COR-L47 (cell line): Measurements from ENCODE around the gene TEC.

ENCODE experiments used
- DNase-seq: peaks from one replicate; lab custom pipeline; 2025; lab: John Stamatoyannopoulos, UW

TEC gene

GRCh38 chr4:48163746-48164145, 105.9 kb downstream of the TEC start:
- DNase-seq, result no peak

GRCh38 chr4:48162162-48162561, 107.5 kb downstream of the TEC start:
- no peak for DNase-seq

DNA sequence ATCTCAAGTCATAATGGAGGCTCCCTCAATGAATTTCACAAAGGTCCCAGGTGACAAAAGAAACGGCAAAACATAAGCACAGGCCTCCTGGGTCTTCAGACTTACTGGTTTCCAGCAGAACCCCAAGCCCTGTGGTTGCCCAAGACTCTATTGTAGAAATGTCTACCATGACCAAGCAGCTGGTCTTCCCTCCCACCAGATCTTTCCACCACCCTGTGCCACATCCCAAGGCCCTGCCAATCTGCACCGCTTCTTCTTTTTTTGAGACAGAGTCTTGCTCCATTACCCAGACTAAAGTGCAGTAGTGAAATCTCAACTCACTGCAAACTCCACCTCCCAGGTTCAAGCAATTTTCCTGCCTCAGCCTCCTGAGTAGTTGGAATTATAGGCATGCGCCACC, 112.4 kb downstream of the TEC start:
- DNase-seq, result no peak

- DNase-seq, result no peak
Measured at GRCh38 chr4:48156423-48156822, 113.2 kb downstream of the TEC start.

GRCh38 chr4:48153791-48154550, 115.7 kb downstream of the TEC start:
- no peak for DNase-seq

GRCh38 chr4:48152259-48152658, 117.4 kb downstream of the TEC start:
- no peak for DNase-seq

GRCh38 chr4:48149827-48150370, 119.7 kb downstream of the TEC start:
- DNase-seq, result no peak

GRCh38 chr4:48147621-48148020, 122.0 kb downstream of the TEC start:
- no peak for DNase-seq

DNA sequence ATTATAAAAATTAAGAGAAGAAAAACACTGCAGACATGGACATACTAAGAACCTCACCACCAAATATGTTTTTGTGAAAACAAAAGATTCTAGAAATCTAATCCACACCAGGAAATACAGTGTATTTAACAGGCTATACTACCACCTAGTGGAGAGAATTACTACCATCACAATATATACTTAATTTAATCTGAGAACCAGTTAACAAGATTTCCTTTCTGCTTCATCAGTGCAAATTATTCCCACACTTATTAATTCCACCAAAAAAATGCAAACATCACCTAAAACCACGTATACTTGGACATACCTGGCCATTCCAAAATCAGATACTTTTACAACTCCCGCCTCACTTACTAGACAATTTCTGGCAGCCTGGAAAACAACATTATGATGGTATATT, 128.6 kb downstream of the TEC start:
- DNase-seq, result peak; percentile 33

- no peak for DNase-seq
Measured at GRCh38 chr4:48139691-48140090, 129.9 kb downstream of the TEC start.

- no peak for DNase-seq
Measured at GRCh38 chr4:48138936-48139335, 130.7 kb downstream of the TEC start.

DNA sequence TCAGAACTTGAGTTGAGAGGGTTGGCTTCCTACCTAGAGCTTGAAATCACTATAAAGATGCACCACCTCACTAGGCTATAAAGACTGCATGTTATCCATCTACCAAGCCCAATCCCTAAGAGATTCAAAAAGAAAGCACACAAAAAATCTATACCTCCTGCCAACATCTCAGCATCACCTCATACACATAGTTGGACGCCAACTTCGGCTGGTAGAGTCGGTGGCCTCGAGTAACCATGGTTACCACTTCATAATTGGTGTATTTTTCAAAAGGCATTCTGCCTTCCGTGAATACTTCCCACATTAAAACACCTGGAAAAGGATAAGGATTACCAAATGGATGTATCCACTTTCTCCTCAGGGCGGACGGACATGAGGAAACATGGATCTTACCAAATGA, 131.1 kb downstream of the TEC start:
- no peak for DNase-seq

DNA sequence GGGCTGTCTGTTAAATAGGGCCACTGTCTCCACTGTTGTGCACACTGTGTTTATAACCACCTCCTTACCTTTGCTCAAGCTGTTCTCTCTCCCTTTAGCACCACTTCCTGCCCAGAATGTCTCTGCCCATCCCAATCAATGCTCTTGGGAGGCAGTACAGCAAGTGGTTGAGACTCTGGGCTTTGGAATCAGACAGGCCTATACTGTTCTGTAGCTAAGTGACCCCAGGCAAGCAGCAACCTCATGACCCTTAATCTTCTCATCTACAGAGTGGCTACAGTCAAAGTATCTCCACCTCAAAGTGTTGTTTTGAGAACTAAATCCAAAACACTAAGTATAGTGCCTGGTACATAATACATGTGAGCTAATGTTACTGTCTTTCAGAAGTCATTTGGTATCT, 131.8 kb downstream of the TEC start:
- DNase-seq, result no peak

- no peak for DNase-seq
Measured at GRCh38 chr4:48134081-48134480, 135.6 kb downstream of the TEC start, which contains the start of gene TXK. Gene TXK (minus strand): TSS chr4:48134250. CDS start chr4:48134170, 80 bp downstream.

GRCh38 chr4:48133669-48134068, 136.0 kb downstream of the TEC start:
- DNase-seq, result peak; percentile 16

DNA sequence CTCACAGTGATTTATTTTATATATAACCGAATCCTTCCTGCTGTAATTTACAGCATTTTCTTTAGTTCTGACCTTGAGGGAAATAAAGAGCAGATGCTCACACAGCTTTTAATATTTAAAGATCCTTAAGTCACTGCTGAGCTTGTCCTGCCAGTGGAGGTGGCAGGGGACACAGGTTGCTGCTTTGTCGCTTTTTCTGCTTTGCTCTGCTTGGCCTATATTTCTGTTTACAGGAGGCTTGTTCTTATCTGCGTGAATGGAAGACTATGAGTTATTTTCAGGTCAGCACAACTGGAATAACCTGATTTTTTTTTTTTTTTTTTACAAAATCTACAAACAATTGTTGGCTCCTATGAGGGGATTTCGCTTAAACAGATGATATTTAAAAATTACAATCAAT, 137.9 kb downstream of the TEC start:
- DNase-seq, result no peak

DNA sequence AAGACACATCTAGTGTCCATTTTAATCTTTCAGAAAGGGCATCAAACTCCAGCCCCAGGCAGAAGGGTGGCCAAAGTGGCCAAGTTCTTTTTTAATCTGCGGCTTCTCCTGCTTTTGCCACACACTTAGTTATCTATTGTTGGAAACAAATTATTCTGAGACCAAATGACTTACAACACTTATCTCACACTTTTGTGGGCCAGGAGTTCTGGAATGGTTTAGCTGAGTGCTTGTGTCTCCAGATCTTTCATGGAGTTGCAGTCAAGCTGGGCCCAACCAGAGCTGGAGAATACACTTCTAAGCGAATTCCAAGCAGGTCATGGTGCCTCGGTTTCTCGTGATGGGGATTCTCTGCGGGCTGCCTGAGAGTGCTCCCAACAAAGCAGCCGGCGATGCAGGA, 139.5 kb downstream of the TEC start:
- DNase-seq, result no peak

DNA sequence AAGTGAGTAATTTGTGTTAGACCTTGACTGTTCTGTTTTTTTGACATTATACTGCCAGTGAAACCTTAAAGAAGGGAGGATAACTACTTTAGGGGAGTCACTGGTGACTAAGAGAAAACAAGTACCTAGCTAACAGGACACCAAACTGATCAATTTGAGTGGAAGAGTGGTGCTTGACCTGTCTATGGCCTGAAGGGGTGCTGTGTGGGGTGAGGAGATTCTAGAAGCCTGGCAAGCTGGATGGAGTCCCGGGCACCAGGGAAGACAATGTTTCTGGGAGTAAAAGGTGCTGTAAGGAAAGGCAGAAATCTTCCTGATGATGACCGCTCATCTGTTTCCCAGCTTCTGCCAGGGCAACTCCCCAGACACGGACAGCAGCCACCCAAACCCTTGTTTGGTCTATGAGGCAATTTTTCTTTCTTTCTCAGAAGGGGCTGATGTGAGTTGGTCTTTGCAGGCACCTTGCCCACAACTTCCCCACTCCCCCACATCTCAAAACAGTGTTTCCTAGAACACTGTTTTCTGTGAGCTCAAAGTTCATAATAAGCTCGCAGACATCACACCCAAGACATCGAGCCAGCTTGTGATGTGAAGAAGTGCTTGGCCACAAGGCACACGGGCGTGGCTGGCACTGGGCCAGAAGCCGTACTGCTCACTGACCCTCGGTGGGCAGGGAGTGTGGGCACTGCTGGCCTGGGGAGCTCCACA, 140.2 kb downstream of the TEC start:
- no peak for DNase-seq

DNA sequence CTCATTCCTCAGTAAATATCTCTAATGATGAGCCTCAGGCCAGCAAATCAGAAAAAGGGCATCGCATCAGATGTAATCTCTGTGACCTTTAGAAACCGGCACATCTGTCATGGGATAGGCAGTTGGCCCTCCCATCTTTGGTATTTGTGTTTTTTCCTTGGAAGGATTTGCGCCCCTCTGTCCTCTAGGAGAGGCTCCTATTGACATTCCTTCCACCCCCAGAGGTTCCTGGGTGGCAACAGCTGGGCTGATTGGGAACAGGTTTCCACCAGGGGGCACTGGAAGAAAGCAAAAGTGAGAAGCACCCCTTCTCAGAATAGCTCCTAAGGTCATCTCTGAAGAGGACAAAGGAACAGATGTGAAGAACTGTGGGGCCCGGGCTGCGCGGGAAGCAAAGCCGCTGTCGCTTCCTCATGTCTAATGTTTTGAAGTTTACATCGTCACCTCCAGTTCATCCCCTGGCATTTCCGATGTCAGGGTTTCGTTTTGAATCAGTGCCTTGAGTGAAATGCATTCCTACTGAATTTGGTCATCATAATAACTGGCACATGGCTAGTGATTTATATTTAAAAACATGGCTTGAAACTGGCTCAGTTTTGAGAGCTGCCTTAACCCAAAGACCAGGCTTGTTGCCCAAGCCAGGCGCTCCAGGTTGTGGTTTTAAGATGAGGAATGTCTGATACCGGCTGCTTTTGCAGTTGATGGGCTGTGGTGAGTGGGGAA, 141.8 kb downstream of the TEC start:
- DNase-seq, result peak; percentile 62

DNA sequence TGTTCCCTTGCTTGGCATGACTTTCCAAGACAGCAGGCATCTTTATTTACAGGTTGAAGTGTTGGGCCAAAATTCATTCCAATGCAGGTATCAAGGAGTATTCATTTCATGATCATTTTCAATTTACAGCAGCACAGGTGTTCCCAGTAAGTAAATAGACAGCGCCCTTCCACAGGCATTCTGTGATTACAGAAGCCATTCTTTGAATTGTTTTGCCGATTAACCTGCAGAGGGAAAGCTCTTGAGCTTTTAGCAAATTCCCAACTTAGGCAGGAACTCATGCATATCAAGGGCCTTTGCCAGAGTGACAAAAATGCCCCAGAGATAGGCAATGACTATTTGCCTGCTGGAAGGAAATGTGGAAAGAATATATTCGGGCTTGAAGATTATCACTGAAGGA, 142.4 kb downstream of the TEC start:
- peak; percentile 16 for DNase-seq

DNA sequence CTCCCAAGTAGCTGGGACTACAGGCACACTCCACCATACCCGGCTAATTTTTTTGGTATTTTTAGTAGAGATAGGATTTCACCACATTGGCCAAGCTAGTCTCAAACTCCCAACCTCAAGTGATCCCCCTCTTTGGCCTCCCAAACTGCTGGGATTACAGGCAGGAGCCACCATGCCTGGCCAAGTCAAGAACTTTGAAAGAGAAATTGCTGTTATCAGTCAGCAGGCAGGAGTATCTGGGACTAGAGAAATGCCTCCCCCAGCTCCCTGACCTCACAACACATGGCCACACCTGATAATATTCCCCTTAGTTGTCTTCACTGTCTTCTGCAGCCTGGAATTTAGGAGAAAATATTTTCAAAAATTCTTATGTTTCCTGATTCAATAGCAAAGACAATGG, 143.0 kb downstream of the TEC start:
- no peak for DNase-seq

DNA sequence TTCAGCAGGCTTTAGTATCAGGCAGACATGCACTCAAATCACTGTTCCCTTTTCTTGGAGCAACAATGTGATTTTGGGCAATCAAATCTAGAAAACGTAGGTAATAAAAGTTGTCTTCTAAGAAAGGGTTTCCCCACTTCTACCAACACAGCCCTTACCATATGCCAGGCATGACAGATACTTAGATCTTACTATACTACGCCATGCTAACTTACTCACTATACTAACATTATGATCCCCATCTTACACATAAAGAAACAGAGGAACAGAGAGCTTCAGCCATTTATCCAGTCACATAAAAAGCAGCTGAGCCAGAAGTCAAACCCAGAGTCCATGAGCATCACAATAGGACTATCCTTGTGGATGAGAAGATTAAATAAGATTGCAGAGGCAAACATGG, 144.8 kb downstream of the TEC start:
- no peak for DNase-seq

DNA sequence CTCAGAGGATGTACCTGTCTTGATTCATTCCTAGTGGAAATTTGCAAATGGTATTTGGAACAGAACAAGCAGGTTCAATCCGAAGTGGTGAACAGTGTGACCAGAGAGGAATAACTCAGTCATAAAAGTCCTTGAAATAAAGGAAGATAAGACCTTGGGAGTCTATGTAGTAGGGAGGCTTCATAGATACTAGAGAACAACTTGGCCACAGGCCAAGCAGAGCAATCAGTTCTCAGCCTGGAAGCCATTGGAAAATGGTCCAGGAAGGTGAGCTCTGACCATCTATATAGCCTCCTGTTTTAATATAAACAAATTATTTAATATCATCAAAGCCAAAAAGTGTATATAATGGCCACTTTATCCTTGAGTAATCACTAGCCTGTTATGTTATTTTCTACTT, 146.9 kb downstream of the TEC start:
- DNase-seq, result no peak
